CD4-positive, alpha-beta T cell treated with Interleukin-2 at 100 ng/mL for 4 hours (primary cell): Measurements from ENCODE around the gene ZNF574.

ENCODE experiments used
- DNase-seq: peaks from one replicate; pipeline ENCODE4 v3.0.0-alpha.2; 2020; ENCODE audit warnings: low spot score

ZNF574 gene

GRCh38 chr19:42054205-42054604, 21.8 kb upstream of the ZNF574 start:
- no peak for DNase-seq

- DNase-seq: no peak
Observed at GRCh38 chr19:42057846-42058245, 18.1 kb upstream of the ZNF574 start.

GRCh38 chr19:42059196-42059595, 16.8 kb upstream of the ZNF574 start:
- no peak for DNase-seq

- DNase-seq: no peak
Observed at GRCh38 chr19:42060117-42060516, 15.8 kb upstream of the ZNF574 start.

GRCh38 chr19:42062381-42062780, 13.6 kb upstream of the ZNF574 start:
- no peak for DNase-seq

- DNase-seq: no peak
Observed at GRCh38 chr19:42064432-42064831, 11.5 kb upstream of the ZNF574 start.

GRCh38 chr19:42065051-42065450, 10.9 kb upstream of the ZNF574 start:
- no peak for DNase-seq

GRCh38 chr19:42065511-42065910, 10.5 kb upstream of the ZNF574 start:
- no peak for DNase-seq

GRCh38 chr19:42066075-42066754, 9.8 kb upstream of the ZNF574 start:
- DNase-seq: no peak

GRCh38 chr19:42067315-42067888, 8.6 kb upstream of the ZNF574 start:
- DNase-seq: no peak

GRCh38 chr19:42068361-42068755, 7.6 kb upstream of the ZNF574 start:
- DNase-seq: no peak

GRCh38 chr19:42068756-42069571, 7.0 kb upstream of the ZNF574 start:
- no peak for DNase-seq

- no peak for DNase-seq
Observed at GRCh38 chr19:42069619-42070351, 6.2 kb upstream of the ZNF574 start, which contains the start of gene GRIK5. Gene GRIK5 (minus strand): TSS chr19:42070206. CDS start chr19:42065770, 4,436 bp downstream.

- DNase-seq: no peak
Observed at GRCh38 chr19:42071247-42071646, 4.7 kb upstream of the ZNF574 start.

- DNase-seq: no peak
Observed at GRCh38 chr19:42074513-42075363, 1.2 kb upstream of the ZNF574 start.

GRCh38 chr19:42075364-42075615, 676 bp upstream of the ZNF574 start:
- DNase-seq: no peak

GRCh38 chr19:42076380-42076944, 496 bp downstream of the ZNF574 start:
- DNase-seq: peak; percentile 30

GRCh38 chr19:42078058-42078457, 2.1 kb downstream of the ZNF574 start:
- no peak for DNase-seq

GRCh38 chr19:42078538-42079275, 2.7 kb downstream of the ZNF574 start:
- DNase-seq: no peak

GRCh38 chr19:42079276-42079669, 3.3 kb downstream of the ZNF574 start:
- no peak for DNase-seq
